Cardiac ventricle fibroblast (primary cell): Measurements from ENCODE around the gene MLLT6. TPM values are rescaled to one million over a fixed set of nuclear protein-coding genes. Genes with fewer than 3 reads are reported as not detected.

ENCODE experiments used
- total RNA-seq: library from RNA; depleted of rRNA; stranded (reverse); fragments of >200 nt; gene quantifications from 2 replicates; pipeline ENCODE4 v1.2.3, GENCODE V29; 2015

The MLLT6 gene
- total RNA-seq = 20.4 and 27.7 TPM in 2 replicates

GRCh38 chr17:38704606-38705522, at the start of gene MLLT6:
Gene MLLT6, plus strand, starts transcription at chr17:38705273. Its CDS starts 360 bp downstream, at chr17:38705633.

GRCh38 chr17:38674749-38675615, 30.1 kb upstream of the MLLT6 start, which contains the start of gene EPOP:
Gene EPOP, minus strand, starts transcription at chr17:38674957. Its CDS starts 462 bp downstream, at chr17:38674495.

GRCh38 chr17:38729886-38730525, 24.9 kb downstream of the MLLT6 start, which contains the start of gene CISD3:
Gene CISD3, plus strand, starts transcription at chr17:38730341. Its CDS starts 18 bp downstream, at chr17:38730359.

GRCh38 chr17:38748149-38748891, 43.2 kb downstream of the MLLT6 start, which contains the start of gene PCGF2:
Gene PCGF2, minus strand, starts transcription at chr17:38748336. Its CDS starts 7,934 bp downstream, at chr17:38740402.

GRCh38 chr17:38752308-38753070, 47.4 kb downstream of the MLLT6 start, which contains the start of gene PSMB3:
Gene PSMB3, plus strand, starts transcription at chr17:38752741. Its CDS starts 86 bp downstream, at chr17:38752827.

Other genes starting within 250 kb of the MLLT6 start
- under 0.01 and 0.06 TPM in 2 replicates for gene SRCIN1, start 99.3 kb upstream of the MLLT6 start, total RNA-seq
- gene EPOP, start 30.3 kb upstream of the MLLT6 start, total RNA-seq = 4.4 and 4.5 TPM in 2 replicates
- gene CISD3, start 25.1 kb downstream of the MLLT6 start, total RNA-seq = 5.5 and 7.7 TPM in 2 replicates
- 11.7 and 12.4 TPM in 2 replicates for gene PCGF2, start 43.1 kb downstream of the MLLT6 start, total RNA-seq
- 127 and 131 TPM in 2 replicates for gene PSMB3, start 47.5 kb downstream of the MLLT6 start, total RNA-seq
- gene PIP4K2B, start 94.3 kb downstream of the MLLT6 start, total RNA-seq = 28.2 and 48.9 TPM in 2 replicates
- 7.5 and 7.6 TPM in 2 replicates for gene CWC25, start 120.0 kb downstream of the MLLT6 start, total RNA-seq
- 1,498 and 1,695 TPM in 2 replicates for gene RPL23, start 148.4 kb downstream of the MLLT6 start, total RNA-seq
- gene LASP1, start 164.8 kb downstream of the MLLT6 start, total RNA-seq = 149 and 172 TPM in 2 replicates